Superior temporal gyrus (tissue), 1 donor: ENCODE data around the gene WNT7A.

Experiments used
- DNase-seq: peaks from one replicate; pipeline ENCODE4 v3.0.0-alpha.2; 2016; ENCODE audit errors: extremely low spot score

Gene WNT7A

GRCh38 chr3:13772321-13772745 lies 107.5 kb downstream of the WNT7A start:
- DNase-seq, result no peak

- DNase-seq, result no peak
Observed at GRCh38 chr3:13771496-13771895, 108.4 kb downstream of the WNT7A start.

GRCh38 chr3:13770170-13771169 lies 109.4 kb downstream of the WNT7A start:
- no peak for DNase-seq

GRCh38 chr3:13769422-13769821 lies 110.4 kb downstream of the WNT7A start:
- no peak for DNase-seq

GRCh38 chr3:13768453-13768852 lies 111.4 kb downstream of the WNT7A start:
- DNase-seq, result no peak

- no peak for DNase-seq
Observed at GRCh38 chr3:13767896-13768295, 112.0 kb downstream of the WNT7A start.

- no peak for DNase-seq
Observed at GRCh38 chr3:13767030-13767429, 112.8 kb downstream of the WNT7A start.
